ENCODE data around the gene TMEM167A. TPM values are rescaled to one million over a fixed set of nuclear protein-coding genes. Genes with fewer than 3 reads are reported as not detected.

Gene TMEM167A
- total RNA-seq, 2 experiments from 2014 or later = 70.4 to 78.6 TPM

DNA sequence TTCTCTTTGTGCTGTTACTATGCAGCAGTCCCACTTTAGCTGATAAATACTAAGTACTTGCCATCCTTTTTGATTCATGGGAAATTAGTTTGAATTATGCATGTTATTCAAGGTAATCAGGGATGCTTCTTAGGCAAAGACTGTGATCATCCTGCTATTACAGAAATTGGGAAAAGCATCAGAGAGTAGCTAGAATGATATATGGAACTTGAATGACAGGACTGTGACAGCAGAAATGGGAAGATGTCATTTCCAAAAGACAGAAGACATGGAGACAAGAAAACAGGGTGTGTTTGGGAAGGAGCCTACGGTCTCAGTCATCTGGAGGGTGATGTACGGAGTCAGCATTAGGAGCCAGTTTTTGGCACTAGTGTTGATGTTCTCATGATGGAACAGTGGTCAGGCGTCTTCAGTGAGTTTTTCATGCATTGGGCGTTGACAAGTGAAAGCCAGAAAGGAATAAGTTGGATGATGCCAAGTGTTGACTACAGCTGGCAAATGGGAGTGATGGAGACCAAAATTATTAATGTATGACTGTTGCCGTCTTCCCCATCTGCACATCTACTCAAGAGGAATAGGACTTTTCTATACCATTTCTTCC is 70.4 kb downstream of the TMEM167A start:
- TF ChIP-seq, protein P1, sequence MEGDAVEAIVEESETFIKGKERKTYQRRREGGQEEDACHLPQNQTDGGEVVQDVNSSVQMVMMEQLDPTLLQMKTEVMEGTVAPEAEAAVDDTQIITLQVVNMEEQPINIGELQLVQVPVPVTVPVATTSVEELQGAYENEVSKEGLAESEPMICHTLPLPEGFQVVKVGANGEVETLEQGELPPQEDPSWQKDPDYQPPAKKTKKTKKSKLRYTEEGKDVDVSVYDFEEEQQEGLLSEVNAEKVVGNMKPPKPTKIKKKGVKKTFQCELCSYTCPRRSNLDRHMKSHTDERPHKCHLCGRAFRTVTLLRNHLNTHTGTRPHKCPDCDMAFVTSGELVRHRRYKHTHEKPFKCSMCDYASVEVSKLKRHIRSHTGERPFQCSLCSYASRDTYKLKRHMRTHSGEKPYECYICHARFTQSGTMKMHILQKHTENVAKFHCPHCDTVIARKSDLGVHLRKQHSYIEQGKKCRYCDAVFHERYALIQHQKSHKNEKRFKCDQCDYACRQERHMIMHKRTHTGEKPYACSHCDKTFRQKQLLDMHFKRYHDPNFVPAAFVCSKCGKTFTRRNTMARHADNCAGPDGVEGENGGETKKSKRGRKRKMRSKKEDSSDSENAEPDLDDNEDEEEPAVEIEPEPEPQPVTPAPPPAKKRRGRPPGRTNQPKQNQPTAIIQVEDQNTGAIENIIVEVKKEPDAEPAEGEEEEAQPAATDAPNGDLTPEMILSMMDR (IDR thresholded peaks at IDR 0.05) = no peak
- no peaks in the 10 kb centered on the region for H3K36me3 Mint-ChIP-seq (ENCODE audit: low read depth)
- ATAC-seq (no peak), DNase-seq (no peak)
- no peak overlapping the region for H3K27ac Mint-ChIP-seq
- no peak overlapping the region for H3K4me3 Mint-ChIP-seq
- intact Hi-C loops (cut with micrococcal nuclease) = no loop called here
- no peaks in the 10 kb centered on the region for H3K9me3 Mint-ChIP-seq
- H3K27me3 Mint-ChIP-seq = no peaks in the 10 kb centered on the region
- POLR2A ChIA-PET = no interaction called here
- H3K4me1 Mint-ChIP-seq (ENCODE audit: low read depth) = no peaks in the 10 kb centered on the region
- CTCF ChIA-PET = no interaction called here

DNA sequence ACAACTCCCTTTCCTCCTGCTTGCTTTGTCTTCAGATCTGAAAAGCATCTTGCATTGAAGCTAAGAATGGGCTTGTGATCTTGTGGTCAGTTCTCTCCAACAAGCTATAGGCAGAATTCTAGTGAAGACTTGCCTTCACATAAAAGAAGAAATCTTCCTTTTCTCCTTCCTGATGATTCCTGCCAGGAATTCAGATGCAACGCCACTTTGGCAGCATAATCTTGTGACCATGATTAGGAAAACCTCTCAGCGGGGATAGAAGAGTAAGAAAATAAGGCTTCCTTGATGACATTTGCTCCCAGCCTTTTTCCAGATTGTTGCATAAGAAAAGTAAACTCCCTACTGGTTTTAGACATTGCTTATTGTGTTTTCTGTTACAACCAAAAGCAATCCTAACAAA is 73.4 kb downstream of the TMEM167A start:
- Mint-ChIP-seq H3K27me3 (no peaks in the 10 kb centered on the region), H3K36me3 (ENCODE audit: low read depth) (no peaks in the 10 kb centered on the region), H3K4me1 (ENCODE audit: low read depth) (no peaks in the 10 kb centered on the region), H3K27ac (no peak overlapping the region), H3K9me3 (no peaks in the 10 kb centered on the region), H3K4me3 (no peak overlapping the region)
- no peak for ATAC-seq
- CTCF ChIA-PET = no interaction called here
- intact Hi-C loops (cut with micrococcal nuclease) = no loop called here
- POLR2A ChIA-PET = no interaction called here
- TF ChIP-seq, protein P1 (IDR thresholded peaks at IDR 0.05) = no peak
- DNase-seq = no peak

Other genes with a start within 250 kb of the TMEM167A start
- 10 to 100 TPM; 12.8 to 12.9 TPM for gene XRCC4, start 153 bp upstream of the TMEM167A start, total RNA-seq